Measurements from ENCODE around the gene GTF2F2.

DNA sequence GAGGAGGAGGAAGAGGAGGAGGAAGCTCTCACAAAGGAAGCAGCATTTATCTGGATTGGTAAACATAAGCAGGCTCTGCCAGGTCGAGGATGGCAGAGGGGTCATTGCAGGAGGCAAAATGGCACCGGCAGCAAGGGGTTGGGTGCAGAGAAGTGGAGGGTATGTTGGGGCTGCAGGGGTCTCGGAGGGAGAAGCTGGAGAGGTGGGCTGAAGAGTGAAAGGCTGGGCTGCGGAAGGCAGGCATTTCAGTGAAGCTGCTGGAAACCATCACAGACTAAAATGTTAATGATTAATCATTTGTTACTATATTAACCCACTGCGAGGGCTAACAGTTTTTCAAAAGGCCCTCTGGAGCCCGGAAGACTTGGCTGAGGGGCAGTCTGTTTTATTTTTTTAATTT lies 196.0 kb downstream of the GTF2F2 start:
- TF ChIP-seq, protein P1, sequence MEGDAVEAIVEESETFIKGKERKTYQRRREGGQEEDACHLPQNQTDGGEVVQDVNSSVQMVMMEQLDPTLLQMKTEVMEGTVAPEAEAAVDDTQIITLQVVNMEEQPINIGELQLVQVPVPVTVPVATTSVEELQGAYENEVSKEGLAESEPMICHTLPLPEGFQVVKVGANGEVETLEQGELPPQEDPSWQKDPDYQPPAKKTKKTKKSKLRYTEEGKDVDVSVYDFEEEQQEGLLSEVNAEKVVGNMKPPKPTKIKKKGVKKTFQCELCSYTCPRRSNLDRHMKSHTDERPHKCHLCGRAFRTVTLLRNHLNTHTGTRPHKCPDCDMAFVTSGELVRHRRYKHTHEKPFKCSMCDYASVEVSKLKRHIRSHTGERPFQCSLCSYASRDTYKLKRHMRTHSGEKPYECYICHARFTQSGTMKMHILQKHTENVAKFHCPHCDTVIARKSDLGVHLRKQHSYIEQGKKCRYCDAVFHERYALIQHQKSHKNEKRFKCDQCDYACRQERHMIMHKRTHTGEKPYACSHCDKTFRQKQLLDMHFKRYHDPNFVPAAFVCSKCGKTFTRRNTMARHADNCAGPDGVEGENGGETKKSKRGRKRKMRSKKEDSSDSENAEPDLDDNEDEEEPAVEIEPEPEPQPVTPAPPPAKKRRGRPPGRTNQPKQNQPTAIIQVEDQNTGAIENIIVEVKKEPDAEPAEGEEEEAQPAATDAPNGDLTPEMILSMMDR (IDR thresholded peaks at IDR 0.05), result no peak
- TF ChIP-seq POLR2A (IDR thresholded peaks at IDR 0.05), result no peak

Measured in testis (tissue), 2 donors.